Brain microvascular endothelial cell (primary cell): Measurements from ENCODE around the gene RMND1.

Experiments
- DNase-seq: peaks from one replicate; pipeline ENCODE4 v3.0.0-alpha.2; 2020
- H3K27ac ChIP-seq: fragments of 250-450 bp; sonication (Bioruptor Pico); 2 replicates; pipeline ENCODE4 v1.5.1; 2020; ENCODE audit warnings: mild to moderate bottlenecking, moderate library complexity
- H3K27me3 ChIP-seq: fragments of 250-450 bp; sonication (Bioruptor Pico); replicated peaks from 2 replicates; pipeline ENCODE4 v1.5.1; 2020; ENCODE audit warnings: mild to moderate bottlenecking
- H3K36me3 ChIP-seq: fragments of 250-450 bp; sonication (Bioruptor Pico); replicated peaks from 2 replicates; pipeline ENCODE4 v1.5.1; 2020; ENCODE audit warnings: mild to moderate bottlenecking
- H3K4me3 ChIP-seq: 2 replicates; pipeline ENCODE4 v1.5.1; 2011; ENCODE audit warnings: low read depth, mild to moderate bottlenecking, control low read depth, low read length, moderate library complexity
- CTCF ChIP-seq: IDR thresholded peaks from 2 replicates; pipeline ENCODE4 v1.5.1; 2011; ENCODE audit warnings: low read depth, mild to moderate bottlenecking, moderate library complexity, low read length, control low read depth, inconsistent platforms; ENCODE audit errors: missing control alignments
- in situ Hi-C: cut with HindIII; loops from 2 replicates; pipeline ENCODE4 v1.10.0; 2017; ENCODE audit warnings: low sequenced_read_pairs, low pct_ligation_motif_present

The RMND1 gene

GRCh38 chr6:151422981-151423380 is 28.9 kb downstream of the RMND1 start:
- DNase-seq: peak; percentile 28
- Histone ChIP-seq H3K27me3 (no peaks in the 10 kb centered on the region), H3K27ac (no peak overlapping the region), H3K36me3 (peaks cover 38% of the 10 kb centered on the region), H3K4me3 (no peak overlapping the region)
- no peak for TF ChIP-seq CTCF
- in situ Hi-C loops: no loop called here

- in situ Hi-C loops: no loop called here
- Histone ChIP-seq H3K27ac (no peak overlapping the region), H3K4me3 (no peak overlapping the region), H3K36me3 (peaks cover 34% of the 10 kb centered on the region), H3K27me3 (no peaks in the 10 kb centered on the region)
- no peak for TF ChIP-seq CTCF
- no peak for DNase-seq
These were observed 34.4 kb downstream of the RMND1 start for GRCh38 chr6:151417477-151417876.

- no peak for TF ChIP-seq CTCF
- no peaks in the 10 kb centered on the region for H3K27me3 ChIP-seq
- no peak overlapping the region for H3K4me3 ChIP-seq
- peaks cover 40% of the 10 kb centered on the region for H3K36me3 ChIP-seq
- no peak for DNase-seq
- in situ Hi-C loops: no loop called here
- no peak overlapping the region for H3K27ac ChIP-seq
These were observed 37.2 kb downstream of the RMND1 start for GRCh38 chr6:151414641-151415260.

- no peak for DNase-seq
- no peaks in the 10 kb centered on the region for H3K27me3 ChIP-seq
- TF ChIP-seq CTCF: no peak
- H3K36me3 ChIP-seq: peaks cover 35% of the 10 kb centered on the region
- no peak overlapping the region for H3K27ac ChIP-seq
- in situ Hi-C loops: no loop called here
- no peak overlapping the region for H3K4me3 ChIP-seq
These were observed 38.4 kb downstream of the RMND1 start for GRCh38 chr6:151413372-151414145.

GRCh38 chr6:151412909-151413308 is 39.0 kb downstream of the RMND1 start:
- Histone ChIP-seq H3K4me3 (no peak overlapping the region), H3K27me3 (no peaks in the 10 kb centered on the region), H3K27ac (no peak overlapping the region), H3K36me3 (peaks cover 38% of the 10 kb centered on the region)
- DNase-seq: no peak
- no peak for TF ChIP-seq CTCF
- in situ Hi-C loops: no loop called here
